ENCODE results near the gene GATAD2B.
"Not testable (repeated sequence)": the region's sequence is repeated elsewhere in the genome, so short reads cannot be mapped to it uniquely, and the experiment has no call there.

DNA sequence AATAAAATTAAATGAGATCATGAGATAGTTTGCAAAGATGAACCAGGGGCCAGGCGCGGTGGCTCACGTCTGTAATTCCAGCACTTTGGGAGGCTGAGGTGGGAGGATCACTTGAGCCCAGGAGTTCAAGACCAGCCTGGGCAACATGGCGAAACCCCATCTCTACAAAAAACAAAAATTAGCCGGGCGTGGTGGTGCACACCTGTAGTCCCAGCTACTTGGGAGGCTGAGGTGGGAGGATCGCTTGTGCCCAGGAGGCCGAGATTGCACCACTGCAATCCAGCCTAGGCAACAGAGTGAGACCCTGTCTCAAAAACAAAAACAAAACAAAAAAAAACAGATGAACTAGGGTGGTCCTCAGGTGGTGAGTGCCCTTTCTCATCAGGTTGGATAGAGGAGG lies 140.1 kb downstream of the GATAD2B start:
- TF ChIP-seq POLR2A, POLR2AphosphoS5 (IDR thresholded peaks at IDR 0.05; ENCODE audit: low read depth, low read length): not testable (repeated sequence)
